ENCODE data around the gene CHRNA9. TPM values are rescaled to one million over a fixed set of nuclear protein-coding genes. Genes with fewer than 3 reads are reported as not detected.

Gene CHRNA9
- total and polyA plus RNA-seq, 2 experiments from 2014 or later = 0.50 to 1.6 TPM

- H3K27ac ChIP-seq = no peak overlapping the region
- TF ChIP-seq EZH2 (IDR thresholded peaks at IDR 0.05; ENCODE audit: borderline replicate concordance) = no peak
- TF ChIP-seq CTCF (IDR thresholded peaks at IDR 0.05; ENCODE audit: poor library complexity) = no peak
- TF ChIP-seq EZH2phosphoT487 (IDR thresholded peaks at IDR 0.05; ENCODE audit: low read depth, severe bottlenecking, unreplicated experiment) = no peak
- H3K79me2 ChIP-seq = no peaks in the 10 kb centered on the region
- H2AFZ ChIP-seq = no peak overlapping the region
- no peaks in the 10 kb centered on the region for H3K36me3 ChIP-seq (replicated peaks; ENCODE audit: insufficient read depth, low read depth)
- H3K9me2 ChIP-seq (replicated peaks; ENCODE audit: insufficient read depth) = no peaks in the 10 kb centered on the region
- no peak overlapping the region for H3K4me2 ChIP-seq
- no peaks in the 10 kb centered on the region for H4K20me1 ChIP-seq (ENCODE audit: insufficient read depth, poor library complexity, severe bottlenecking)
- H3K4me1 ChIP-seq (ENCODE audit: insufficient read depth) = no peaks in the 10 kb centered on the region
- no peaks in the 10 kb centered on the region for H3K27me3 ChIP-seq
- H3K9me3 ChIP-seq (ENCODE audit: low read depth) = no peaks in the 10 kb centered on the region
- H3K4me3 ChIP-seq = no peak overlapping the region
- no peak for DNase-seq (ENCODE audit: low spot score)
These were observed 4.9 kb downstream of the CHRNA9 start for GRCh38 chr4:40340030-40340429.

GRCh38 chr4:40347472-40347871 lies 12.3 kb downstream of the CHRNA9 start:
- Histone ChIP-seq H3K27ac (no peak overlapping the region), H3K27me3 (no peaks in the 10 kb centered on the region), H3K9me2 (replicated peaks; ENCODE audit: insufficient read depth) (no peaks in the 10 kb centered on the region), H4K20me1 (ENCODE audit: insufficient read depth, poor library complexity, severe bottlenecking) (no peaks in the 10 kb centered on the region), H3K4me2 (no peak overlapping the region), H3K36me3 (replicated peaks; ENCODE audit: insufficient read depth, low read depth) (no peaks in the 10 kb centered on the region), H3K4me3 (no peak overlapping the region), H3K4me1 (ENCODE audit: insufficient read depth) (no peaks in the 10 kb centered on the region), H3K9me3 (ENCODE audit: low read depth) (no peaks in the 10 kb centered on the region), H3K79me2 (no peaks in the 10 kb centered on the region), H2AFZ (no peak overlapping the region)
- 33% methylated on average over 3 of the region's 3 CpGs for WGBS (ENCODE audit: low lambda C conversion rate, missing lambda C conversion rate)
- TF ChIP-seq CTCF (IDR thresholded peaks at IDR 0.05; ENCODE audit: poor library complexity) (no peak), EZH2phosphoT487 (IDR thresholded peaks at IDR 0.05; ENCODE audit: low read depth, severe bottlenecking, unreplicated experiment) (no peak), EZH2 (IDR thresholded peaks at IDR 0.05; ENCODE audit: borderline replicate concordance) (no peak)
- DNase-seq (ENCODE audit: low spot score) = no peak

- H4K20me1 ChIP-seq (ENCODE audit: insufficient read depth, poor library complexity, severe bottlenecking) = no peaks in the 10 kb centered on the region
- H3K36me3 ChIP-seq (replicated peaks; ENCODE audit: insufficient read depth, low read depth) = no peaks in the 10 kb centered on the region
- H3K27me3 ChIP-seq = no peaks in the 10 kb centered on the region
- H2AFZ ChIP-seq = no peak overlapping the region
- no peaks in the 10 kb centered on the region for H3K4me1 ChIP-seq (ENCODE audit: insufficient read depth)
- no peak overlapping the region for H3K27ac ChIP-seq
- no peaks in the 10 kb centered on the region for H3K9me3 ChIP-seq (ENCODE audit: low read depth)
- no peaks in the 10 kb centered on the region for H3K9me2 ChIP-seq (replicated peaks; ENCODE audit: insufficient read depth)
- no peak for DNase-seq (ENCODE audit: low spot score)
- TF ChIP-seq CTCF (IDR thresholded peaks at IDR 0.05; ENCODE audit: poor library complexity) = no peak
- TF ChIP-seq EZH2 (IDR thresholded peaks at IDR 0.05; ENCODE audit: borderline replicate concordance) = no peak
- no peak for TF ChIP-seq EZH2phosphoT487 (IDR thresholded peaks at IDR 0.05; ENCODE audit: low read depth, severe bottlenecking, unreplicated experiment)
- H3K4me2 ChIP-seq = no peak overlapping the region
- no peak overlapping the region for H3K4me3 ChIP-seq
- no peaks in the 10 kb centered on the region for H3K79me2 ChIP-seq
- 94% methylated on average over 2 of the region's 2 CpGs for WGBS (ENCODE audit: low lambda C conversion rate, missing lambda C conversion rate)
These were observed 12.9 kb downstream of the CHRNA9 start for GRCh38 chr4:40348000-40348399.
